NCI-H748 (cell line): Measurements from ENCODE around the gene CANX.
"Not testable (repeated sequence)": the region's sequence is repeated elsewhere in the genome, so short reads cannot be mapped to it uniquely, and the experiment has no call there.

Source experiments
- DNase-seq: peaks from one replicate; lab custom pipeline; 2025; ENCODE audit not compliant: unreplicated experiment; lab: John Stamatoyannopoulos, UW

The CANX gene, protein sequence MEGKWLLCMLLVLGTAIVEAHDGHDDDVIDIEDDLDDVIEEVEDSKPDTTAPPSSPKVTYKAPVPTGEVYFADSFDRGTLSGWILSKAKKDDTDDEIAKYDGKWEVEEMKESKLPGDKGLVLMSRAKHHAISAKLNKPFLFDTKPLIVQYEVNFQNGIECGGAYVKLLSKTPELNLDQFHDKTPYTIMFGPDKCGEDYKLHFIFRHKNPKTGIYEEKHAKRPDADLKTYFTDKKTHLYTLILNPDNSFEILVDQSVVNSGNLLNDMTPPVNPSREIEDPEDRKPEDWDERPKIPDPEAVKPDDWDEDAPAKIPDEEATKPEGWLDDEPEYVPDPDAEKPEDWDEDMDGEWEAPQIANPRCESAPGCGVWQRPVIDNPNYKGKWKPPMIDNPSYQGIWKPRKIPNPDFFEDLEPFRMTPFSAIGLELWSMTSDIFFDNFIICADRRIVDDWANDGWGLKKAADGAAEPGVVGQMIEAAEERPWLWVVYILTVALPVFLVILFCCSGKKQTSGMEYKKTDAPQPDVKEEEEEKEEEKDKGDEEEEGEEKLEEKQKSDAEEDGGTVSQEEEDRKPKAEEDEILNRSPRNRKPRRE

DNA sequence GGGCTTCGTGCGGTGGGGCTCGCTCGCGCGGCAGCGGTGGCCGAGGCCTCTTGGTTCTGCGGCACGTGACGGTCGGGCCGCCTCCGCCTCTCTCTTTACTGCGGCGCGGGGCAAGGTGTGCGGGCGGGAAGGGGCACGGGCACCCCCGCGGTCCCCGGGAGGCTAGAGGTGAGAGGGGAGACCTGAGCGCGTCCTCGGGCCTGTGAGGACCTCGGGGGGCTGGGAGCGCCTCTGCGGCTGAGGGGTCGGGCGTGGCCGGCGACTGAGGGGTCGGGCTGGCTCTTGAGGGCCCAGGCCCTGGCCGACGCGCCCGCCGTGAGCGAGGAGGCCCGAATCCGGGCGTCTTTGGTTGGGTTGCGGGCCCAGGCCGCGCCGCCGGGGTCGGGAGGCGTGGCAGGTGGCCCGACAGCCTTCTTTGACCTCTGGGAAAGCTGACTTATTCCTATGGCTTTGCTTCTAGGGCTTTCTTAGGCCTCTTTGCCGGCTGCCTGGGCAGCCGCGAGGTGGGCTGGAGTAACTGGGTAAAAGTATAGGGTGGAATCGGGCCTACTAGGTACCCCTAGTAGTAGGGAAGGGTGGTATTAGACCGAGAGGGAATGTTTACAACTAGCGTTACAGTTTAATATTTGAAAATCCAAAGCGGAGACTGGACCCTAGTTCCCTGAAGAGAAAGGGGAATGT is at the start of gene CANX:
Gene CANX, plus strand, starts transcription at position 33 of the 681 bp plus-strand sequence. CDS start 6,715 bp downstream, outside the sequence.
- DNase-seq, result no peak

DNA sequence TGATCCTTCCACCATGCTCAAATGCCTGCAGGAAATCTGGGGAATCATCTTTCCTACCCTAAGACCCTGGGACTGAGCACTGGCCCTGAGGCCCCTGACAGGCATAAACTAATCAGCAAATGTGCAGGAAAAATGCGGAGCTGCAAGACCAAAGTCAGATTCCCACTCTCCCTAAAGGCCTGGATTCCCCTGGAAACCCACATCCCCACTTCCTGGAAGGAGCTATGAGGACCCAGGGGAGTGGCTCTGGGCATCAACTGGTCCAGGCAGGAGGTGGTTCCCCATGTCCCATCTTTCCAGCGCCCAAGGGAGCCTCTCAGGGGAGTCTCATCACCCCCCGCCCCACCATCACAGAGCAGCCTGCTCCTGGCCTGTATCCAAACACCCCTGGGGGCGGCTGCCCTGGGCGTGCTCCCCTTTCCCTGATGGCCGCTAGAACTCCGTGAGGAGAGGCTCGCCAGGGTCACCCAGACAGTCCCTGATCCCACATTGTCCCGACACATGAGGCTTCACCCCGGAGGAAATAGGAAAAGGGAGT is 49.5 kb upstream of the CANX start:
- DNase-seq, result not testable (repeated sequence)

DNA sequence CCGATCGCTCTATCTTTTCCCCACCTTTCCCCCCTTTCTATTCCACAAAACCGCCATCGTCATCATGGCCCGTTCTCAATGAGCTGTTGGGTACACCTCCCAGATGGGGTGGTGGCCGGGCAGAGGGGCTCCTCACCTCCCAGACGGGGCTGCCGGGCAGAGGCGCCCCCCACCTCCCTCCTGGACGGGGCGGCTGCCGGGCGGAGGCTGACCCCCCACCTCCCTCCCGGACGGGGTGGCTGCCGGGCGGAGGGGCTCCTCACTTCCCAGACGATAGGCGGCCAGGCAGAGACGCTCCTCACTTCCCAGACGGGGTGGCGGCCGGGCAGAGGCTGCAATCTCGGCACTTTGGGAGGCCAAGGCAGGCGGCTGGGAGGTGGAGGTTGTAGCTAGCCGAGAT is 48.5 kb upstream of the CANX start:
- not testable (repeated sequence) for DNase-seq

DNA sequence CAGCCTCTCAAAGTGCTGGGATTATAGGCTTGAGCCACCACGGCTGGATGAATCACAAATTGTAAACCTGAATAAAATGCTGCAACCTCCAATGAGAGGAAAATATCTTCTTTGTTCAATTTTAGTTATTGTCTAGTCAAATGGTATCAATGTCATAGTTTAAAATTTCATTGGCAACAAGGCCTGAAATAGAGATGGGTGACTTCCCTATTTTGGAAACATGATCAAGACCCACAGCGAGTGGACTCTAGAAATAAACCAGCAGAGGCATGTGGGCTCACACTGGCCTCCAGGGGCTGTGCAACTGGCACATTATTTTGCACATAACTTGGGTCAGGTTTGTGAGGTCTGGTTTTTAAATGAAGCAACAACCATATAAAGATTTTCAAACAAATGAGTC is 45.6 kb upstream of the CANX start:
- DNase-seq, result not testable (repeated sequence)

DNA sequence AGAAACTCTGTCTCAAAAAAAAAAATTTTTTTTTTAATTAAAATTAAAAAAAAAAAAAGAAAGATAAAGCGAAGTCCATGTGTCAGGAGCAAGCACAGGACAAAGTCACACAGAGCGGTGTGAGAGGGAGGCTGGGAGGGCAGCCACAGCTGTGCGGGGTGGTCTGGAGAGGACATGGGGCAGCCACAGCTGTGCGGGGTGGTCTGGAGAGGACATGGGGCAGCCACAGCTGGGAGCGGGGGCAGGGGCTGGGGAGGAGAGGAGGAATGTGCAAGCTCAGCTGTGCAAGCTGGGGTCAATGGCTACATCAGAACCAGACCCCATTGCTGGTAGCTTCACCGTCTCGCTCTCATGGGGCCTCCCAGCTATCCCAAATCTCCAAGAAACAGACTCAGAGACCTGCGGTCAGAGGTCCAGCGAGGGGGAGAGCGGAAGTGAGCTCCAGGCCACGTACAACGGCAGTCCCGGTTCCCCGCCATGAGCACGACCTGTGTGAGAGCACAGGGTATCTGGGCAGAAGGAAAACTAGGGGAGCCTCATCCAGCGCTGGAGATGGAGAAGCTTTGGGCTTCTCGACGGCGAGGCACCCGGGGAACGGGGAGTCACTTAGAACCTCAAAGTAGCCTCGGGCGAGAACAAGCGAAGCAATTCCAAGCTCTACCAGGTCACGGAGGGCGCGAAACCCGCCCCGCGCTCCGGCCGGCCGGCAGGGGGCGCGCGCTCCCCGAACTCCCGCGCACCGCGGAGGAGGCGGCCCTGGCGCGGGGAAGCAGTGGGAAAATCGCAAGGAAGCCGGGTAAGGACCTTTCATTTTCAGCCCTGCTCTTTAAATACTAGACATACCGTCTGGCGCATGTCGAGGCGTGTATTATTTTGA is 41.2 kb upstream of the CANX start:
- DNase-seq, result not testable (repeated sequence)

DNA sequence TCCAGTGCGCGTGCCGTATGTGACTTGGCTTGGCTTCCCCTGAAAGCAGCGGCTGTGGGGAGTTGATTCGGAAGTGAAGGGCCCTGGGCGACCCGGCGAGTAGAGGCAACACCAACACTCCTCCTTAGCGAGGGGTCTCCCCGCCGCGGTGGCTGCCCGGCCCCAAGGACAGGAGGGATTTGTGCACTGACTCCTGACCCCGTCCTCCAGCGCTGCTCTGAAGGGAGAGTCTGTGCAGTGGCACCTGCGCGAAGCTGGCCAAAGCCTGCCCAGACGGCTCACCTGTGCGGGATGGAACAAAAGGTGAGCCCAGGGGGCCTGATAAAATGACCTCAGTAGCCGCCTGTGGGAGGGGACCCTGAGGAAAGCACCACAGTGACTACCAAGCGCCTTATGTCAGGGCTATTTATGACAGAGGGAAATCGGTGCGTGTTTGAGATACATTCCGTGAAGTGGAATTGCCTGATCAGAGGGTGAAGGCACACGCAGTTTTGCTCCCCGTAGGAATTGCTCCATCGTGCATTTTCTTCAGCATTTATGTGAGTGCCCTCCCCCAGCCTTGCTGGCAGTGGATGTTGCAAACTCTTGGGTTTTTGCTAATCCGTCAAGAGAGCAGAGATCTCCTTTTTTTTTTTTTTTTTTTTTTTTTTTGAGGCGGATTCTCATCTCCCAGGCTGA is 40.4 kb upstream of the CANX start:
- peak; percentile 32 for DNase-seq

DNA sequence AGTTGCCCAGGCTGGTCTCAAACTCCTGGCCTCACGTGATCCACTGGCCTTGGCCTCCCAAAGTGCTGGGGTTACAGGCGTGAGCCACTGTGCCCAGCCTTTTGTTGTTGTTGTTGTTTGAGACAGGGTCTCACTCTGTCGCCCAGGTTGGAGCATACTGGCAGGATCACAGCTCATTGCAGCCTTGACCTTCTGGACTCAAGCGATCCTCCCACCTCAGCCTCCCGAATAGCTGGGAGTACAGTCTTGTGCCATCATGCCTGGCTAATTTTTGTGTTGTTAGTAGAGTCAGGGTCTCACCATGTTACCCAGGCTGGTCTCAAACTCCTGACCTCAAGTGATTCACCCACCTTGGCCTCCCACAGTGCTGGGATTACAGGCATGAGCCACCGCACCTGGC is 37.1 kb upstream of the CANX start:
- DNase-seq, result not testable (repeated sequence)

DNA sequence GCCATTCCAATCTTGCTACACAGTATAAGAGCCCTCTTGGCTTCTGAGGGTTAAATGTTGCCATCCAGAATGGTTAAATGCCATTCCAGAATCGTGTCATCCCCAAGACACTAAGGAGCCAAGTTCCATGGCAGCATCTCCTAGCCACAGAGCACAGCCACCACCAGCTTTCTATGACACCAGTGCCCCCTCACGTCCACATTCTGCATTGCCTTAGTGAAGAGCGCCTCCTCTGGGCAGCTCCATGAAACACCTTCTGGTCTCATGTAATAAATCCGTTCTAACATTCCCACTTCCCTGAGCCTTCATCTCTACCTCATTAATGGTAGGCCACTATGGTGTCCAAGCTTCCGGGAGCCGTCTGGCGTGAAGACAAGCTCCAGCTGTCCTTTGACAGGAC is 30.4 kb upstream of the CANX start:
- DNase-seq, result peak; percentile 66

DNA sequence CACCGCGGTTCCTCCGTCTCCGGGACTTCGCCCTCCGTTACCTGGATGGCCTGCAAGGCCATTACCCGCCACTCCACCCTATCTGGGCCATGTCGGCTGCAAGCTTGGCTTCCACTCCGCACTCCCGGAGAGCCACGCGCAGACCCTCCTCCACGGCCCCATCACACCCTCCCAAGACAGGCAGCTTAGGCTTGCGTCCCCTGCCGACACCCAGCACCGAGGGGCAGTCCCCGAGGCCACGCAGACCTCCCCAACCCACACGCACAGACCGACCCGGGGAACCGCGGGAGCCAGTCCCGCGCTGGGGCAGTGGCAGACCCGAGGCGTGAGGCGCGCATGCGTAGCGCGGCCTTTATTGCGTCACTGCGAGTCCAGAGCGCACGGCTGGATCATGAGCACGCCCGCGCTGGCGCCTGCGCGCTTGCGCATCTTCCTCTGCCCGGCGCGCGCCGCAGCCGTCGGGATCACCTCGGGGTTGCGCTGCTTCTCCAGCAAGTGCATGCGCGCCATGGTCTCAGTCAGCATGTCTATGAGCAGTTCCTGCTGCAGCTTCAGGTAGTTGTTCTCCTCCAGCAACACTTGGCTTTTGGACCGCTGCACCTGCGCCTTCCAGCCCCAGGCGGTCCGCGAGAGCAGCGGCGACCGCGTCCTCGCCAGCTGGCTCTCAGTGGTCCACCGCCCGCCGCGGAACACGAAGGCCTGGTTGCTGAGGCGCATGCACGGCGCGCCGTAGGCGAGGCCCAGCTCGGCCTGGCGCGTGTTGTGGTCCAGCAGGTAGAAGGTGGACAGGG is 20.3 kb upstream of the CANX start:
- peak; percentile 97 for DNase-seq

DNA sequence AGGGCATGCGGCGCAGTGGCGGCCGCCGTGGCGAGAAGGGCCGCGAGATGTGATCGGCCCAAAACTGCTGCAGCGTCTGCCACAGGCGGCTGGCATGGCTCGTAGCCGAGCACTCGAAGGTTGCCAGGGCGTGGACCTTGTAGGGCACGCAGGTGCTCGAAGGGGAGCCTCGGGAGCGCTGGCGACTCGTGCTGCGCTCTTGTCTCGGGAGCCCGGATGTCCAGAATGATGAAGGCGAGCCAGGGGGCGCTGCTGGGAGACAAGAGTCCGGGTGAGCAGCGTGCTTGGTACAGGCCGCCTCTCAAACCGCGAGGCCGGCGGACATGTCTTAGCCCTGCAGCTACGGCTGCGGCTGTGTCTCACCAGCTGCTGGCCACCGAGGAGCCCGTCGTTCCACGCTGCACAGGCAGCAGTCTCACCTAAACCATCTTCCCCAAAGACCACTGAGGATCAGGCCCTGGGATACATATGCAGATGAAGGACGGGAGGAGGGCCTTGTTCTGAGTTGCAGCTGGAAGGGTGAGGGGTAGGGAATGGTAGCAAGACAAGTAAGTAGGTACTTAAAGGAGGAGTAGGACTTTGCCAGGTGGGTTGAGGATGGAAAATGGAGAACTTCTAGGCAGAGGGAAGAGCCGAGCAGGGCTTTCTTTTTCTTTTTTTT is 19.6 kb upstream of the CANX start:
- peak; percentile 58 for DNase-seq

DNA sequence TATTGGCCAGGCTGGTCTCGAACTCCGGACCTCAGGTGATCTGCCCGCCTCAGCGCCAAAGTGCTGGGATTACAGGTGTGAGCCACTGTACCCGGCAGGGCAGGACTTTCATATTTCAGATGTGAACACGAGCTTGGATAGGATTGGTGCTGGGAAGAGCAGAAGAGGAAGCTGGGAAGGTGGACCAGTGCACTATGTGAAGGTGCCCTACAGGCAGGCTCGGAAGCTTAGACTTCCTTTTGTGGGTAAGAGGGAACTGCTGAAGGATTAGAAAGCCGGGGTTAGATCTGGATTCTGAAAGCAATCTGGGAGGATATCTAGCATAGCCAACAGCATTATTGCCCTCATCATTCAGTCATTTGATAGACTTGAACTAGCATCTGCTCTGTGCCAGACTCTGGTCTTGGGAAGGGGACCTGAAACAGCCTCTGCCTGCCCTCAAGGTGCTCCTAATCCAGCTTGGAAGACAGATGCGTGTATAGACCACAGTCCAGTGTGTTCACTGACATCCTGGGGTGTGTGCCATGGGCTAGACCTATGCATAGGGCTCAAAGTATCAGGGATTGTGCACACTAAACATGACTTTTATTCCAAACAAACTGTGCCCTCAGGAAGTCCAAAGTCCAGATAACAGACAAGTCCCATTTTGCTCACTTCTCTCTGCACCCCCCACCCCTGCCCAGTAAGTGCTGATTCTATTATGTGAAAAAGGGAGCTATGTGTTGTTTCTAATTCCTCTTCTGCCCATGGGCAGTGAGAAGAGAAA is 18.6 kb upstream of the CANX start:
- no peak for DNase-seq

DNA sequence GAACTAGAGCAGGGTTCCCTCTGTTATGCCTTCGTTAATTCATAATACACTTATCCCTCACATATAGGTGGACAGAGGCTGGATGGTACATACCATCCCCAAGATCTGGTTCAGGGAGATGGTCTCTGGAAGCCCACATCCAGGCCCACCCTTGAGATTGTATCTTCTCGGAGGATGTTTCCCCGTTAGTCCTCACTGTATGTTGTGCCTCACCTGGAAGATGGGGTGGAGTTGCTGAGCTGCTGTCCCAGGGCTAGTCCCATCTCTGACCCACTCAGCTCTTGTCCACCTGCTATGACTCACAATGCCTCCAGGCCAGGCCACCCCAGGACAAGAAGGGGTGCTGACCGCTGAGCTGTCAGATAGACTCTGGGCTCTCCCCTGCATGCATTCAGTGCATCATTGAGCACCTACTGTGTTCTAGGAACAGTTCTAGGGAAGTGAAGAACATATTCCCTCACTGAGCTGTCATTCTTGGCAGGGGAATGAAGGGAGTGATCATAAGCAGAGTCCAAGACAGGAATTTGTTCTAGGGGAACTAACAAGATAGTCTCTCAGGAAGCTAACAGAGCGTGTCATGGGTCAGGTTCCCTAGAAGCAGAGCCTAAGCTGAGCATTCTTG is 17.9 kb upstream of the CANX start, which contains the start of gene CBY3:
Gene CBY3, minus strand, starts transcription at position 255 of the 622 bp plus-strand sequence. Its CDS starts 116 bp downstream, at position 139.
- DNase-seq, result no peak

DNA sequence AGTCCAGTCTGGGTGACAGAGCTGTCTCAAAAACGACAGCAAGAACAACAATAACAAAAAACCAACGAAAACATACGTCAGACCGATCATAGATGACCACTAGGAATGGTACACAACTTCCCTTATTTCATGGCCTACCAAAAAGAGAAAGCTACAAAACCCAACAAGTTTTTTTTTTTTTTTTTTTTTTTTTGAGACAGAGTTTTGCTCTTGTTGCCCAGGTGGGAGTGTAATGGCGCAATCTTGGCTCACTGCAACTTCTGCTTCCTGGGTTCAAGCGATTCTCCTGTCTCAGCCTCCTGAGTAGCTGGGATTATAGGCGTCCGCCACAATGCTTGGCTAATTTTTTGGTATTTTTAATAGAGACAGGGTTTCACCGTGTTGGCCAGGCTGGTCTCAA is 9.6 kb upstream of the CANX start:
- DNase-seq, result not testable (repeated sequence)

DNA sequence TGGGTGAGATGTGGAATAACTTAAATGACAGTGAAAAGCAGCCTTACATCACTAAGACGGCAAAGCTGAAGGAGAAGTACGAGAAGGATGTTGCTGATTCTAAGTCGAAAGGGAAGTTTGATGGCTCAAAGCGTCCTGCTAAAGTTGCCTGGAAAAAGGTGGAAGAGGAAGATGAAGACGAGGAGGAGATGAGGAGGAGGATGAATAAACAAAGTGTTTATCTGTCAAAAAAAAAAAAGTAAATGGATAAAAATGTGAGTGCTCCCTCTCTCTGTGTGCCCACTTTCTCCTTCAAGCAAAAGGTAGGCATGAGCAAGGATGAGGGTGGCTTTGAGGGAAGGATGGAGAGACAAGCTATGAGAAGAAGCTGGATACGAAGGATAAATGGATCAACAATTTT is 4.2 kb upstream of the CANX start:
- DNase-seq, result no peak

DNA sequence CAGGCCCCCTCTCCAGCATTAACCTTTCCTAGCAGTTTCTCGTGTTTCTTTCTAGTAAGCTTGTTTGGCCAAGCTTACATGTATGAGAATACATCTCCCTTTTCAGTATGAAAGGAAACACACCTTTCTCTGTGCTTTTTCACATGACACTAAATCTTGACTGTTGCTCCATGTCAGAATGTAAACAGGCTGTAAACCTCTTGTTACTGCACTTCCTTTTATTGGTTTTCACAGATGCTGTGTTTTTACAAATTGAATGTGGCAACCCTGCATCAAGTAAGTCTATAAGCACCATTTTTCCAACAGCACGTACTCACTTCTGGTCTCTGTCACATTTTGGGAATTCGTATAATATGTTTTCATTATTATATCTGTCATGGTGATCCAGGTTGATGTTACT is 2.2 kb upstream of the CANX start:
- no peak for DNase-seq

DNA sequence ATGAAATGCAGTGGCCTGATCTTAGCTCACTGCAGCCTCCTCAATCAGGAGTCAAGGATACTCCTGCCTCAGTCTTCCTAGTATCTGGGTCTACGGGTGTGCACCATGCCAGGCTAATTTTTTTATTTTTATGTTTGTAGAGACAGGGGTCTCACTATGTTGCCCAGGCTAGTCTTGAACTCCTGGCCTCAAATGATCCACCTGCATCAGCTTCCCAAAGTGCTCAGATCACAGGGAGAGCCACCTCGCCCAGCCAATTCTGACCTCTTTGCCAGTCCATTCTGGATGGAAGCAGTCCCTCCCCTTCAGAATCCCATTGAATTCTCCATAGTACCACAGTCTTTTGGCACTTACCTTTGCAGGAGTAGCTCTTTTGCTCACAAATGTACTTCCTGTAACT is 1.7 kb upstream of the CANX start:
- DNase-seq, result no peak

DNA sequence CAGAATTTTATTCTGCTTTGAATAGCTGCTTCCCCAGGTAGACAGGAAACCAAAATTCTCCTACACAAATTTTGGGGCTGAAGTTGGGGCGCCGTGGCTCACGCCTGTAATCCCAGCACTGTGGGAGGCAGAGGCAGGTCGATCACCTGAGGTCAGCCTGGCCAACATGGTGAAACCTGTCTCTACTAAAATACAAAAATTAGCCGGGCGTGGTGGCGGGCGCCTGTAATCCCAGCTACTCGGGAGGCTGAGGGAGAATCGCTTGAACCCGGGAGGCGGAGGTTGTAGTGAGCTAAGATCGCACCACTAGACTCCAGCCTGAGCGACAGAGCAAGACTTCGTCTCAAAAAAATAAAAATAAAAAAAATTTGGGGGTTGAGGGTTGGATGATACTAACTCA is 1.2 kb upstream of the CANX start:
- not testable (repeated sequence) for DNase-seq
